ENCODE measurements around the gene RBM19.

Gene RBM19

DNA sequence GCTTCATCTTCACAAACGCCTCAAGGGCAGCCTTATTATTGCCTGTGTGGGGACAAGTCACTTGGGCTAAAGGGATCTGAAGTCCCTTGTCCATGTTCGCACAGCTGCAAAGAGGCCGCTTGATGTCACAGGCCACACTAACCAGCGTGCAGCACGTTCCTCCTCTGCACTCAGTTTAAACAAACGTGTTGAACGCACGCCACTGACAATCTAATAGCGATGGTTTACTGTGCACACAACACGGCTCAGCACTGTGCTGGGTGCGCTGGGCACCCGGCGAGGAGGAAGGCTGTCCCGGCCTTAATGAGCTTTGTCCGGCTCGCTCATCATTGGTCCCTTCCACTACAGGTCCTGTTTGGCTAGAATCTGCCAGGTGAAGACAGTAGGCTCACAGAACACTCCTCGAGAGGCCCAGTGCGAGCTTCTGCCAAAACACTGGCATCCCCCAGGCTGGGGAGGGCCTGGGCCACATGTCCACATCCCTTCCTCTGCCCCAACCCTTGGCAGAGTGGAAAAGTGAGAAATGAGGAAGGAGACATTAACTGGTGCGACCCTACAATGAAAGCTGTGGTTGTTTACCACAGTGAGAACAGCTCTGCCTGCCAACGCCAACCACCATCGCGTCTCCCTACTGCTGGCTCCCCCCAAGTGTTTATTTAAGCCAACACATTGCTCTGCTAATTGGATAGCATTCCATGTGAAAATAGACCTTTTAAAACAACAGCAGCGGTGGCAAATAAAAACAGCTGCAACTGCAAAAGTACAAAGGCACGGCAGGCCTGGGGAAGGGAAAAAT lies 113.2 kb downstream of the RBM19 start:
- DNase-seq: no peak

DNA sequence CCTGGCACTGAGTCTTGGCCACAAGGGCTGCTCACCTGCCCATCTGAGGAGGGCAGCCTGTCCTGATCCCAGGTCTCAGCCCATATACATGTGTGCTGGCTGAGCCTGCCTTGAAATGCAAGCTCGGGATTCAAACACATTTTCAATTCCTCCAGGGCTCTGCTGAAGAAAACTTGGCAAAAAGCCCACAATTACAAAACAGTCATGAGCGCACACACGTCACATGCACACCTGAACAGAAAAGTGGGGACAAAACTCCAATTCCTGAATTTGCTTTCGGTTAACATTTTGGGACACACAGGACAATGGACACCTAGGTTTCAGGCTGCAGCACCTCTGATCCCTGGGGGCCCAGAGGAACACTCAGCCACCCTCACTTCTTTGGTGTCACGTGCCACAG lies 113.9 kb downstream of the RBM19 start:
- no peak for DNase-seq

GRCh38 chr12:113850309-113851056 lies 115.6 kb downstream of the RBM19 start:
- DNase-seq: no peak

DNA sequence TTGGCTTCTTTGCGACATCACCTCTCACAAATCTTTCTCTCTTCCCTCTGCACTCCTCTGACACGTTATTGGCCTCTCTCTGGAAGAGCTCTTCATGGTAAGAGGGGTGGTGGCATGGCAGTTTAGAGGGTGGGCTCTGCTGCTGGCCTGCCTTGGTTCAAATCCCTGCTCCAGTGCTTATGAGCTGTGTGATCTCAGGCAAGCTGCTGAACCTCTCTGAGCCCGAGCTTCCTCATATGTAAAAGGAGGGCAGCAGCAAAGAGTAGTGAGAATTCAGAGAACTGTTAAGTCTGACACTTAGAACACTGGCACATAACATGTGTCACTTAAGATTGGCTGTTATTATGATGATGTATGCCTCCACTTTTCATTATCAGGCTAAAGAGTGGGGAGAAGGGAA lies 118.3 kb downstream of the RBM19 start:
- no peak for DNase-seq

GRCh38 chr12:113846883-113847755 lies 119.0 kb downstream of the RBM19 start:
- no peak for DNase-seq

DNA sequence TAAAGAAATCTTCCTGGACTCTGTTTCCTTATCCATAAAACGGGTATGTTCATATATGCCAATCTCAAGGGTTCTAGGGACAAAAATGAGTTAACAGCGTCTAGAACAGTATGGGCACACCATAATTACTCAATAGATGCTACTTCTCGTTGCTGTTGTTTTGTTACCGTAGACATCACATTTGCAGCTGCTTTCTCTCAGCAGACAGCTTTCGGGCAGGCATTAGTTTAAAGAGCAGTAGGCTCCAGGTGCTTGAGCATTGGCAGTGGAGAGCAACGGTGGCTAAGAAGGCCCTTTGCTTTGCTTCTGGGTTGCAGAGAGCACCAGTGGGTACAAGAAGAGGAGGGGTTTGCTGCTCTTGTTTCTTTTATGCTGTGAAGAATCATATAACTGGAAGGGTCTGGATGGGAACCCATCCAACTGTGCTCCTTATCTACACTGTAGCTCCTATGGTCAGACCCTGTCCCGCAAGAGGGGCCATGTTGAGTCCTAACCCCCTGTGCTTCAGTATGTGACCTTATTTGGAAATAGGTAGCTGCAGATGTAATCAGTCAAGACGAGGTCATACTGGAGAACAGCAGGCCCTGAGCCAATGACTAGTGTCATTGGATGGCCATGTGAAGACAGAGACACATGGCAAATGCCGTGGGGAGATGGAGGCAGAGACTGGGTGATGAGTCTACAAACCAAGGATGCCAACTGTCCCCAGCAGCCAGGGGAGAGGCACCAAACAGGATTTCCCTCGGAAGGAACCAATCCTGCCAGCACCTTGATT lies 120.0 kb downstream of the RBM19 start:
- DNase-seq: no peak

DNA sequence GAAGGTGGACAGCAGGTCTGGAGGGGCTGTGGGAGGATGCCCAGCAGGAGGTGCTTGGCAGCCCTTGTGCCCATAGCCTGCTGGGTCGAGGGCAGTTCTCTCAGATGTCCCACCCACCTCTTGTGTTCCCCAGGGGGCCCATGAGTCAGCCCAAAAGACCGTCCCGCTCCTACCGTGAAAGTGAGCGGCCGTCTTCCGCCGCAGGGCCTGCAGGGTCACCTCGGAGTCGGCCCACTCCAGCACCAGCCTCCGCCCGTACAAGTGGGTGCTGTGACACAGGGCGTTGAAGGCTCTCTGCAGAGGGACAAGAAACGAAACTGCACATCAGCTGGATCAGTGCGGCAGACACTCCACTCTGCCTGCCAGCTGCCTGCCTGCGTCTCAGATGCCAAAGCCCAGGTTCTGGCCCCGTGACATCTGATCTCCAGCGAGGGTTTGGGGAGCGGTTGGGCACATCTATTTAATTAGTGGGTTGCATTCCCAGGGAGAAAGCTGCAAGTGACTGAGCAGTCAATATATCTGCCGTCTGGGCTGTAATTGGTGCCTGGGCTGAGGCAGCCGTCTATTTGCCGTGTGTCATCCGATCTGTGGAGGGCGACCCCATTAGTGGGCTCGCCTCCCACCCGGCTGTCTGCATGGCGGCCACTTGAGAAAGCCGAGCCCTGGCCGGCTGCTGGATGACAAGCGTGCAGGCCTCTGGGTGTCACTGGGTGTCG lies 121.5 kb downstream of the RBM19 start:
- DNase-seq: no peak

- no peak for DNase-seq
These were observed 123.4 kb downstream of the RBM19 start for GRCh38 chr12:113842699-113843098.

DNA sequence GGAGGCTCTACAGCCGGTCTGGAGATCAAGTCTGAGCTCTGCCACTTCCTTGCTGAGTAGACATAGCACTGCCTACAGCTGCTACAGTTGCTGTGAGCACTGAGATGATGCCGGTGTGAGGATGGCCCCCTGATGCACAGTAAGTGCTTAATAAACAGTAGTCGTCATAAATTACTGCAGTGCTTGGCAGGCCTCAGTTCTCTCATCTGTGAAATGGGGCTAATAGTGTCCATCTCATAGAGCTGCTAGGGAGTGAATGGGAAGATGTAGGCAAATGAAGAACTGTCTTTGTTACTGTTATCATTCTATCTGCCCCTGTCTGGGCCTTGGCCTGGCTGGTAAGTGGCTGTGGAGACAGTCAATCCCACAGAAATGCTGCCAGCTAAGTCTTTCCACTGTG lies 124.3 kb downstream of the RBM19 start:
- no peak for DNase-seq

GRCh38 chr12:113840401-113841042 lies 125.6 kb downstream of the RBM19 start:
- DNase-seq: no peak

GRCh38 chr12:113838896-113839295 lies 127.2 kb downstream of the RBM19 start:
- no peak for DNase-seq

DNA sequence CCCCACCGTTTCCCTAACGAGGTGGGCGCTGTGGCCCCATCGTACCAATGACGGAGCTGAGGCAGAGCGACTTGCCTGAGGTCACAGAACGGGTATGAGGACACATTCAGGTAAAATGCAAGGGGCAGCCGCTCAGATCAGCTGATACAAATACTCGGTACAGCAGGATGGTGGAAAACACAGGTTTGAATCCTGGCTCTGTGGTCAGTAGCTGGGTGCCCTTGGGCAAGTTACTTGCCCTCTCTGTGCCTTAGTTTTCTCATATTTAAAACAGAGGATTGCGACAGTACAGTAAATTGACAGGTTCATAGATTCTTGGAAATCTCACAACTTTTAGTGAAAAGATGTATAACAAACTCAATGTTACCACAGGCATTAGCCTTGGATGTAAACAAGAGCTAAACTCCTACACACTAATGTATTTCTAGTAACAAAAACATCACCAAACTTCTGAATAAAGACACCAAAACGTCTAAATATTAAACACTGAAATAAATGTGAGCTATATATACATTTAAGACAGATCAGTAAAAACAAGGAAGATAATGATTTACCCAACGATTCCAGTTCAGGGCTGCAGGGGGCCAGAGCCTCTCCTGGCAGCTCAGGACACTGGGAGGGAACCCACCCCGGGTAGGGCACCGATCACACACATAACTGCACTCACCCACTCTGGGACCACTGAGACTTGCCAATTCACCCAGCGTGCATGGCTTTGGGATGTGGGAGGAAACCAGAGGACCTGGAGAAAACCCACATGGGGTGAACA lies 128.4 kb downstream of the RBM19 start:
- no peak for DNase-seq

DNA sequence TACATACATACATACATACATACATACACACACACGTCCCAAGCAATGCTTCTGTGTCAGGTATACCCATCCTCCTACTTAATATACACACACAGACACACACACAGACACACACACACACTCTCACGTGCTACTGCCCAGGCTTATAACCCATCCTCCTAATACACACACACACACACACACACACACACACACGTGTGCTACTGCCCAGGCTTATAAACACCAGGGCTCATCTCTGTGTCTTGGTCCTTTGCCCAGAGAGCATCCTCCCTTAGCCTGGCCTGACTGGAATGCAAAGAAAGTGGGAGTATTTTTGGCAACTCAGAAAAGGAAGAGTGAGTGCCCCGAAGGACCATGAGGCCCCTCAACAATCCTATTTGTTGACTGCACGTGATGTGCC lies 129.0 kb downstream of the RBM19 start:
- no peak for DNase-seq

DNA sequence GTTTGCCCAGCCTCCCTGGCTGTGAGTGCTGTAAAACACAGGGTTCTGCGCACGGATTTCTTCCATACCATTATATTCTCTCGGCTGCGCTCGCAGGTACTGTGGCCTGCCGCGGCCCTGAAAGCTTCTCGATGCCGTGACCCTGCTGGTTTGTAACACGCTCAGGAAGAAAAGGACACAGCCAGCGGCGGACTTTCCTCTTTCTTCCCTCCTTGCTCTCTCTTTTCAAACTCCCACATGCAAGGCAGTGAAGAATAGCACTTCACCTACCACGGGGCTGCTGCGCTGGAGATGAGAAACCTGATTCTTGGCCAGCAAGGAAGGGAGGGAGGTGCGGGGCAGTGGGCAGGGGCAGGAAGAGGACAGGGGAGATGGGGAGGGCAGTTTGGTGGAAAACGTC lies 130.2 kb downstream of the RBM19 start:
- DNase-seq: no peak

GRCh38 chr12:113835433-113835832 lies 130.7 kb downstream of the RBM19 start:
- DNase-seq: no peak

DNA sequence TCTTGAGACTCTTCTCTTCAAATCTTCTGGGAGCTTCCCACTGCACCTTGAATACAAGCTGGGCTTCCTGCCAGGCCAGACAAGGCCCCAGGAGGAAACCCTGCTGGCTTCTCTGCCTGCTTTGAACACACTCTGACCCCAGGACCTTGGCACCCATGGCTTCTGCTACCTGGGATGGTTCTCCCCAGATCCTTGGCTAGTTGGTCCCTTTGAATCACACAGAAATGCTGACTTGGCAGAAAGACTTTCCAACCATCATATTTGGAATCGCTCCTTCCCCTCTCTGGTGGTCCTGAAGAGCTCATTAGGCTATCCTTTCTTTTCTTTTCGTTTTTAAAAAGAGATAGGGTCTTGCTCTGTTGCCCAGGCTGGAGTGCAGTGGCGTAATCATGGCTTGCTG lies 132.7 kb downstream of the RBM19 start:
- no peak for DNase-seq

DNA sequence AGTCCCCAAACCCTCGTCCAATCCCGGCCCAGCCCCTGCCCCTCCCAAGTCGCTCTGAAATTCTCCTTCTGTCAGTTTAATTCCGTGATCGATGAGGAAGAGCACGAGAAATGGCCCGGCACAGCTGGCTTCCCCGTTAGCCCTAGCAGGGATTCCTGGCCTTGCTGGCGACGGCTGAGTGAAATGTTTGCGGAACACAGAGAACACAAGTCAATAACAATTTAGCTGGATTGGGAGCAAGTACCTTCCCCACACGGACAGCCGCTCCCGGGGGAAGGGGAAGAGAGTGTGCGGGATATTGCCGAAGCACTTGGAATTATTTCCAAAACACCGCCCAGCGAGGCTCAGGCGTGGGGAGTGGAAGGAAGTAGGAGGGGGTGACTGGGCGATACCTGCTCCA lies 134.6 kb downstream of the RBM19 start:
- DNase-seq: no peak

GRCh38 chr12:113831016-113831415 lies 135.1 kb downstream of the RBM19 start:
- DNase-seq: no peak

DNA sequence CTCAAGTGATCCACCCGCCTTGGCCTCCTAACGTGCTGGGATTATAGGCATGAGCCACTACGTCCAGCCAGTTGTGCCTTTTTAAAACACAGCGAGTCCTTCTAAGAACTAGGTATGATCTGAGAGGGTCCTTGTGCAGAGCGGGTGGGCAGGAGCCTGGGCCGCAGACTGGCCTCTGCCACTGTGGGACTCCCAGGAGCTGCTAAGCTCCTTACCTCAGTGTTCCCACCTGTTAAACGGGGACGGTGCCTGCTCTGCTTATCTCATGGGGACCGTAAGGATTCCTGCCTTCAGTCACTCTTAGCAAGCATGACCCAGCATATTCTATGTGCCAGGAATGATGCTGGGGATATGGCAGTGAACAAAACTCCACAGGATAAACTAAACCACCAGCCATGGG lies 136.9 kb downstream of the RBM19 start:
- DNase-seq: no peak

GRCh38 chr12:113827539-113828114 lies 138.5 kb downstream of the RBM19 start:
- no peak for DNase-seq
